OCI-LY3 (cell line): ENCODE measurements around the gene DNPH1.

Experiments used
- H2AFZ ChIP-seq: fragments of 200-600, 300-600 bp; shearing (Covaris generic); 2 replicates; pipeline ENCODE4 v1.6.0; 2014; ENCODE audit warnings: antibody characterized with exemption, low read depth, low read length
- H3K27ac ChIP-seq: fragments of 200-600, 300-600 bp; sonication (generic); 2 replicates; pipeline ENCODE4 v1.5.1; 2014; ENCODE audit warnings: mild to moderate bottlenecking, low read length, moderate library complexity, mixed read lengths
- H3K27me3 ChIP-seq: fragments of 200-600, 300-600 bp; sonication (generic); 2 replicates; pipeline ENCODE4 v1.6.1; 2014; ENCODE audit warnings: low read depth, low read length, mixed read lengths
- H3K36me3 ChIP-seq: fragments of 200-600, 300-600 bp; sonication (generic); replicated peaks from 2 replicates; pipeline ENCODE3; 2014; ENCODE audit warnings: low read depth, low read length, mixed read lengths
- H3K4me1 ChIP-seq: fragments of 300-600, 200-600 bp; sonication (generic); 2 replicates; pipeline ENCODE4 v1.6.1; 2014; ENCODE audit warnings: low read length, mixed read lengths
- H3K4me2 ChIP-seq: fragments of 200-600, 300-600 bp; sonication (generic); 2 replicates; pipeline ENCODE4 v1.6.1; 2014; ENCODE audit warnings: low read length, mixed read lengths
- H3K4me3 ChIP-seq: fragments of 300-600, 200-600 bp; sonication (generic); 2 replicates; pipeline ENCODE4 v1.5.1; 2014; ENCODE audit warnings: antibody characterized with exemption, mild to moderate bottlenecking, low read length, moderate library complexity
- H3K79me2 ChIP-seq: fragments of 300-600, 200-600 bp; shearing (Covaris generic); 2 replicates; pipeline ENCODE4 v1.6.1; 2014; ENCODE audit warnings: mild to moderate bottlenecking, low read length, mixed read lengths
- H3K9ac ChIP-seq: fragments of 300-600, 200-600 bp; shearing (Covaris generic); 2 replicates; pipeline ENCODE4 v1.6.0; 2014; ENCODE audit warnings: mild to moderate bottlenecking, low read length, moderate library complexity
- H3K9me3 ChIP-seq: fragments of 200-600, 300-600 bp; shearing (Covaris generic); 2 replicates; pipeline ENCODE4 v1.6.1; 2014; ENCODE audit warnings: low read length, mixed read lengths; ENCODE audit not compliant: insufficient read depth
- H4K20me1 ChIP-seq: fragments of 200-600, 300-600 bp; sonication (generic); 2 replicates; pipeline ENCODE4 v1.6.1; 2016; ENCODE audit warnings: low read length, mixed read lengths; ENCODE audit not compliant: insufficient read depth
- EZH2phosphoT487 ChIP-seq: fragments of 200-600 bp; shearing (Covaris generic); IDR thresholded peaks from 2 replicates; pipeline ENCODE4 v1.6.1; 2018; ENCODE audit warnings: antibody characterized with exemption, mixed run types, low read depth
- TF ChIP-seq, protein P1 (sequence below): fragments of 200-600, 300-600 bp; sonication (generic); IDR thresholded peaks from 2 replicates; pipeline ENCODE4 v1.5.1; 2014; ENCODE audit warnings: antibody characterized with exemption, low read length, low read depth

Gene DNPH1

GRCh38 chr6:43189776-43190304, 39.4 kb downstream of the DNPH1 start:
- H3K27me3 ChIP-seq: no peaks in the 10 kb centered on the region
- H3K9me3 ChIP-seq: no peaks in the 10 kb centered on the region
- H3K4me1 ChIP-seq: no peaks in the 10 kb centered on the region
- H3K79me2 ChIP-seq: no peaks in the 10 kb centered on the region
- H4K20me1 ChIP-seq: no peaks in the 10 kb centered on the region
- no peak overlapping the region for H3K27ac ChIP-seq
- H3K36me3 ChIP-seq: peaks cover 35% of the 10 kb centered on the region
- no peak overlapping the region for H3K9ac ChIP-seq
- H3K4me3 ChIP-seq: no peak overlapping the region
- no peak for TF ChIP-seq EZH2phosphoT487
- TF ChIP-seq, protein P1, sequence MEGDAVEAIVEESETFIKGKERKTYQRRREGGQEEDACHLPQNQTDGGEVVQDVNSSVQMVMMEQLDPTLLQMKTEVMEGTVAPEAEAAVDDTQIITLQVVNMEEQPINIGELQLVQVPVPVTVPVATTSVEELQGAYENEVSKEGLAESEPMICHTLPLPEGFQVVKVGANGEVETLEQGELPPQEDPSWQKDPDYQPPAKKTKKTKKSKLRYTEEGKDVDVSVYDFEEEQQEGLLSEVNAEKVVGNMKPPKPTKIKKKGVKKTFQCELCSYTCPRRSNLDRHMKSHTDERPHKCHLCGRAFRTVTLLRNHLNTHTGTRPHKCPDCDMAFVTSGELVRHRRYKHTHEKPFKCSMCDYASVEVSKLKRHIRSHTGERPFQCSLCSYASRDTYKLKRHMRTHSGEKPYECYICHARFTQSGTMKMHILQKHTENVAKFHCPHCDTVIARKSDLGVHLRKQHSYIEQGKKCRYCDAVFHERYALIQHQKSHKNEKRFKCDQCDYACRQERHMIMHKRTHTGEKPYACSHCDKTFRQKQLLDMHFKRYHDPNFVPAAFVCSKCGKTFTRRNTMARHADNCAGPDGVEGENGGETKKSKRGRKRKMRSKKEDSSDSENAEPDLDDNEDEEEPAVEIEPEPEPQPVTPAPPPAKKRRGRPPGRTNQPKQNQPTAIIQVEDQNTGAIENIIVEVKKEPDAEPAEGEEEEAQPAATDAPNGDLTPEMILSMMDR: no peak
- H2AFZ ChIP-seq: no peak overlapping the region
- no peak overlapping the region for H3K4me2 ChIP-seq

- H2AFZ ChIP-seq: no peak overlapping the region
- H4K20me1 ChIP-seq: no peaks in the 10 kb centered on the region
- H3K4me1 ChIP-seq: no peaks in the 10 kb centered on the region
- no peak overlapping the region for H3K27ac ChIP-seq
- H3K27me3 ChIP-seq: no peaks in the 10 kb centered on the region
- H3K36me3 ChIP-seq: peaks cover 35% of the 10 kb centered on the region
- H3K4me2 ChIP-seq: no peak overlapping the region
- H3K4me3 ChIP-seq: no peak overlapping the region
- H3K9ac ChIP-seq: no peak overlapping the region
- H3K79me2 ChIP-seq: 0 out of 2 replicates have a peak, but pooled peaks cover under 1% of the 10 kb centered on the region
- H3K9me3 ChIP-seq: no peaks in the 10 kb centered on the region
- no peak for TF ChIP-seq EZH2phosphoT487
- TF ChIP-seq, protein P1: no peak
Measured at GRCh38 chr6:43188426-43188825, 40.9 kb downstream of the DNPH1 start.

GRCh38 chr6:43187821-43188220, 41.5 kb downstream of the DNPH1 start:
- Histone ChIP-seq H3K4me1 (peaks cover 5% of the 10 kb centered on the region), H3K4me3 (no peak overlapping the region), H3K9ac (no peak overlapping the region), H2AFZ (no peak overlapping the region), H3K27ac (no peak overlapping the region), H3K79me2 (peaks cover 7% of the 10 kb centered on the region; the same call in 1 of the 2 replicates), H4K20me1 (no peaks in the 10 kb centered on the region), H3K36me3 (peaks cover 35% of the 10 kb centered on the region), H3K4me2 (no peak overlapping the region), H3K9me3 (no peaks in the 10 kb centered on the region), H3K27me3 (no peaks in the 10 kb centered on the region)
- no peak for TF ChIP-seq EZH2phosphoT487
- TF ChIP-seq, protein P1: no peak

- Histone ChIP-seq H4K20me1 (no peaks in the 10 kb centered on the region), H3K36me3 (peaks cover 35% of the 10 kb centered on the region), H3K27me3 (no peaks in the 10 kb centered on the region), H3K4me2 (no peak overlapping the region), H3K4me1 (peaks cover 8% of the 10 kb centered on the region), H2AFZ (no peak overlapping the region), H3K4me3 (no peak overlapping the region), H3K79me2 (peaks cover 13% of the 10 kb centered on the region), H3K9ac (no peak overlapping the region), H3K9me3 (no peaks in the 10 kb centered on the region), H3K27ac (no peak overlapping the region)
- TF ChIP-seq, protein P1: no peak
- TF ChIP-seq EZH2phosphoT487: no peak
Measured at GRCh38 chr6:43186706-43187105, 42.6 kb downstream of the DNPH1 start.
